Stimulated activated CD8-positive, alpha-beta memory T cell treated with anti-CD3 and anti-CD28 coated beads, Interleukin-4, amount 100 ng/mL, for 4 hours (primary cell): ENCODE results near the gene UROS.

Experiments used
- DNase-seq, 2 donors: peaks; one replicate each; pipeline ENCODE4 v3.0.0-alpha.2; 2020; ENCODE audit warnings: low read depth in 2 of 2, low spot score in 1 of 2

The UROS gene

DNA sequence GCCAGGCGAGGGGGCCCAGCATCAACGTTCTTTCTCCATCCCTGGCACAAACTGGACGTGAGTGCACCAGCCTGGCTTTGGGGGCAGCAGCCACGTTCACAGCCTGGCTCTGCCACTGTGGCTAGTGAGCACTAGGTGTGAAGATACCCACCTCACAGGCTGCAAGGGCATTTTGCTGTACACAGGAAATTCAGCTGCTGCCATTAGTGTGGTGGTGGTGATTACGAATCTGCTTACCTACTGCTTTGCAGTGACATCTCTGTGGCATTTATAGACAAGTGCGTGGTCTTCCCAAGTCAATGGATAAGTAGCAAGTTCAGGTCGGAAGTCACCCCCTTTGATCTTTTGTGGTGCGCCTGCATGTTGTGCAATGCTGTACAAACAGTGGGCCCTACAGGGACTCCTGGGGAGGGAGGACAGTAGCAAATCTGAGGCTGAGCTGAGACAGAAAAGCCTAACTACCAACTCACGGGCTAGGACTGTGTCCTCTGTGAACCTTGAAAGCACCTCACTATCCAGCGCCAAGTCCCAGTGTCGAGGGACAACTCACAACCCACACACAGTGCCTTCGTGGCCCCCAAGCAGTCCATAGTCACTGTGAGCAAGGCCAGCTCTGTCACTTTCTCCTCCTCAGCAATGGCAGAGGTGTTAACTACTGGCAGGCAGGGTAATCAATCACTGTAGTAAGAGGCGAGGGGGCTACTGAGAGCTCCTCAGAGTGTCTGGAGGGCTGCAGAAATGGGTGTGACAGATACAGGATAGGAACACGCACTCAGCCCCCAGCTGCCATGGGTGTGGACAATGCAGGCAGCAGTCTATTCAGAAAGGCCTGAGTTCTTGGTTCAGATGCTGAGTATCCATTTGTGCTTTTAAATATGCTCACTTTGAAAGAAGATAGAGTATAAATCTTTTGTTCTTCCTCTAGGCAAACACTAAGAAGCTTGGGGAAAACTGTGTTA is 30.4 kb downstream of the UROS start:
- no peak for DNase-seq

DNA sequence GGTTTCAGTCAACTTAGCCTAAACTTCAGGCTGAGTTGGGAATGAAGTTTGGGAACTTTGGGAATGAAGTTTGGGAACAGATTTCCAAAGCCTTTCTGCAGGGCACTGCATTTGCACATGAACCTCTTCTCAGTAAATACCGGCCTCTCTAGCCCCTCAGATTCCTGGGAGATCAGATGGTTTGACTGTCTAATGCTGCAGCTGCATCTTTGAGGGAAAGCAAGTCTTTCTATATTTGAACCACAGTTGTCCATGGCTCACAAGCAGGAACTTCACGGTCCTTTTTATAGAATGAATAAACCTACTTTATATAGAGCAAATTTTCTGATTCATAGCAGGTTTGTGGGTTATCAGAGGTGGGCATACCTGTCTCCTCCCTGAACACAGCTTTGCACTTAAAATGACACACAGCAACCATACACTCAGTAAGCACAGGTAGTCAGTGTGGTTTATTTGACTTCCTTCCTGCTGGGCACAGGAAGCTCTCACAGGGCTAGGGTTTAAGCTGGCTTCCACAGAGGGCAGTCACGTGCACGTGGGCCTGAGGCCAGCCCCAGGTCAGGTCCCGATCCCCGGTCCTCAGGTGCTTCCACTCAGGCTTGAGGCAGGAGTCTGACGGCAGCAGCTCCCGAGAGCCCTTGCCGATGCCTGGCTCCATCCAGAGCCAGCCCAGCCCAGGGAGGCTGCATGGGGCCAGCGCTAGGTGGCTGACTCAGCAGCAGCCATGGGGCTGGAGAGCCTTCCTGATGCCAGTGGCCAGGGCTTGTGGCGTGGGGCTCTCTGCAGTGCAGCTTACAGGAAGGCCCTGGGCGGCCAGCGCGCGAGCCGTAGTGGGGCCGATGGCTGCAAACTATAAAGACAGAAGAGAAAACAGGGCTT is 34.7 kb downstream of the UROS start:
- DNase-seq, result no peak

DNA sequence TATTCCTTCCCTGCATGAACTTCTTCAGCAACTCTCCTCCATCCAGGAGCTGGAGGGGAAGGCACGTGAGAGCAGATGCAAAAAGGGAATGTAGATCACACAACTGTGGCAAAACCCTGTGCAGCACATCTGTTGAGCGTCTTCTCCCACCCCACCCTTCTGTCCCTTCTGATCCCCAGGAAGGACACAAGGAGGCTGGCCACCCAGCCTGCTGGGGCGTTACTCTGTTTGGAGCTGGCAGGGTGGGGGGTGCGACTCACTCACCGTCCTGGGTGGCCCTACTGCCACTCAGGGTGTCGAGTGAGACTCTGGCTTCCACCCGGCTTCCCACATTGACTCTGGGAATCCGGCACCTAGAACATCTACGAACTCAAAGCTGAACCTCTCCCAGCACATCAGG is 37.3 kb downstream of the UROS start:
- DNase-seq, result no peak

DNA sequence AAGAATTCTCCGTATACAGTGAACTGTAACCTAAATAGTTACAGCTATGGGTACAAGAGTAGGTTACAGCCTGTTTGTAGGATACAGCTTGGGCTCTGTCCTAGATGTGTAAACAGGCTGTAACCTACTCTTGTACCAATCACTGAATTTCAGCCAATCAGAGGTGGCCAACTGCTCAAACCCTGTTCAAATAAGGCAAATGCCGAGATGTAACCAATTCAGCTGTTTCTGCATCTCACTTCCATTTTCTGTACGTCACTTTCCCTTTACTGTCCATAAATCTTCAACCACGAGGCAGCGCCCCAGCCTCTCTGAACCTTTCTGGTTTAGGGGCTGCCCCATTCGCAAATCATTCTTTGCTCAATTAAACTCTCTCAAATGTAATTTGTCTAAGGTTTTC is 39.1 kb downstream of the UROS start:
- DNase-seq, result no peak

DNA sequence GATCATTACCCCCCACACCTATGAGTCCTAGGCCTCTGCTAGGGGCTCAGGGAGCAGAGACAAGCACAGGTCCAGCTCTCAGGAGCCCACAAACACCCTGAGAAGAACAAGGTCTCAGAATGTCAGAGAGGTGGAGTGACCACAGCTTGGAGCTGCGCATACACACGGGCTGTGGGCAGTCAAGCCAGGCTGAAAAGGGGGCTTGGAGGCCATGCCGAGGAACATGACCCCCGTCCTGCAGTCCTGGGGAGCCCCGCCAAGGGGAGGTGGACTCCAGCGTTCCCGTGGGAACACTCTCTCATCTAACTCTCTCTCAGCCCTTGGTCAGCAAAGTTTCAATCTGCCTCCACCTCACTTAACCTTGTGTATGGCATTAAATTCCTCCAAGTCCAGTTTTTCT is 39.6 kb downstream of the UROS start:
- no peak for DNase-seq

DNA sequence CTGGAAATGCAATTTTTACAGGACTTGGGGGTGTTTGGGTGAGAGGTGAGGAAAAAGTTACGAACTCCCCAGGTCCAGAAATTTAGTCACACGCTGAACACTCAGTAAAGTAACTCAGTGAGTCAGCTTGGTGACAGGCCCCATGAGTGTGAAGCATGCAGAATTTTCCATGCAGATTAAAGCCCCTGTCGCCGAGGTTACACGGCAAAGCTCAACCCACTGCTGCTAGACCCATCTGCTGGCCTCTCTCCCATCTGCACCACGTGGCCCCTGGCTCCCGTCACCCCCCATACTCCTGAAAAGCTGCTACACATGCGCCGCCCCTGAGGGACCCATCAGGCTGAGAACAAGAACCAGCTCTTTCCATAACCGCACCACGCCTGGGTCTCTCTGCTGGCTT is 40.4 kb downstream of the UROS start:
- DNase-seq, result no peak

DNA sequence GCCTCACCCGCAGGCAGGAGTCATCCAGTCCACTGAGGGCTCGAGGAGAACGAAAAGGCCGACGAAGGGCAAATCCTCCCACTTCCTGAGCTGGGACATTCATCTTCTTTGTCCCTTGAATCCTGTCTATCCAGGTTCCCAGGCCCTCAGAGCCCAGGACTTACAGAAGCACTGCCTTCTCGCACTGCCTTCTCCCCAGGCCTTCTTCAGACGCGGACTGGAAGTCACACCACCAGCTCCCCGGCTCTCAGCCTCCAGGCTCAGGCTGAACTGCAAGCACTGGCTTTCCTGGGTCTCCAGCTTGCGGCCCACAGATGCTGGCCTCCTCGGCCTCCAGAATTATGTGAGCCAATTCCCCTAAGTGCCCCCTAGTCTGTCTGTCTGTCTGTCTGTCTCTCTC is 41.0 kb downstream of the UROS start:
- DNase-seq, result no peak

DNA sequence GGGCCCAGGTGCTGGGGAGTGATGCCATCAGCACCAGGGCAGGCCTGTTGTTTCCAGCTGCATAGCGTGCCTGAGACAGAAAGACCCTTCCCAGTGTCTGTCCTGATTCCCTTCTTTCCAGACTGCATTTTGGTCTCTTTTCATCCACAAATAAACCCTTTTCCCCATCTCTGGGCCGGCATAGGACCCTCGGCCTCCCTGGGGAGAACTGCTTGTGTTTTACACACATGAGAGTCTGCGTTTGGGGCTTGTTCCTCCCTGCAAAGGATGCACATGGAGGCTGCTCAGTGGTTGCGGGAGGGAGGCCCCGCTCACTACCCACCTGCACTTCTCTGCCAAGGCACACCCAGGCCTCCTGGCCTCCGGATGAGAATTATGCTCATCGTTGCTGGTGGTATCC is 41.7 kb downstream of the UROS start:
- no peak for DNase-seq

DNA sequence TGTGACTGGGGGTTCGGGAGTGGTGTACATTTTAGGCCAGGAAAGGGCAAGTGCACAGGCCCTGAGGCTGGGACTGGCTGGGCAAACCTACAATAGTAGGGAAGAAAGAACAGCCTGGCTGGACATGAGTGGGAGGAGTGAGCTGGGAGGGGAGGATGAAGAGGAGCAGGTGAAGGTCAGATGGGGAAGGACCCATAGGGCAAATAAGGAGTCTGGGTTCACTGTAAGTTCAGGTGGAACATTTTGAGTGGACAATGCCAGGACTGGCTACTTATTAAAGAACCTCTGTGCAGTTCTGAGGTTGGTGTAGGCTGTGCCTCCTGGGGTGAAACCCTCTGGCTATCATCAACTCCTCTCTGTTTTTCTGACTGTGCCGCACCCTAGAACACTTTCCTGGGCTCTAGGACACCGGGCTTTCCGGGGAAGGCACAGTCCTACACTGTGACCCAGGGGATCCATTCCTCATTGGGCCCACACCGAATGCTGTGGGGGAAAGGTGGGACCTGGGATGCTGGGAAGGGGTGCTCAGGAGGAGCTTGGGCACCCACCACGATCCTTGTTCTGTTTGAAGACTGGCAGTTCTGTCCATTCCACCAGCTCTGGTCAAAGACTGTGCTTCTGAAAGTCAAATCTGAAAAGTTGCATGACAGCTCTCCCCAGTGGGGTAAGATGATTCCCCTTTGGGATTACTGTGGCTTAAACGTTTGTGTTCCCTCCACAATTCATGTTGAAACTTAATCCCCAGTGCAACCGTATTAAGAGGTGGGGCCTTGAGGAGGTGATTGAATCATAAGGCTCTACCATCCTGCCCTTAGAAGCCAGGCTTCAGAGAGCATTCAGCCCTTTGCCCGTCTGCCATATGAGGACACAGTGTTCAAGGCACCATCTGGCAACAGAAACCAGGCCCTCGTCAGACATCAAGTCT is 43.4 kb downstream of the UROS start:
- no peak for DNase-seq

DNA sequence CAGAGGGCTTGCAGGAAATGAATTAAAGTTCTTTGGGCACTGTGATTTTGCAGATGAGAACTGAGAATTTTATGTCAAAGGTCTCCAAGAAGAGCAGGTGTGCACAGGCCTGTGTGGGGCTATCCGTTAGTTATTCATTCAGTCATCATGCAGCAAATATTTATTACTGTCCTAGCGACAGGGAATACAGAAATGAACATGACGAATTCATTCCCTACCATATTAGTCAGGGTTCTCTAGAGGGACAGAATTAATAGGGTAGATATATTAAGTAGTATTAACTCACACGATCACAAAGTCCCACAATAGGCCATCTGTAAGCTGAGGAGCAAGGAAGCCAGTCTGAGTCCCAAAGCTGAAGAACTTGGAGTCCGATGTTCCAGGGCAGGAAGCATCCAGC is 44.5 kb downstream of the UROS start:
- DNase-seq, result no peak

DNA sequence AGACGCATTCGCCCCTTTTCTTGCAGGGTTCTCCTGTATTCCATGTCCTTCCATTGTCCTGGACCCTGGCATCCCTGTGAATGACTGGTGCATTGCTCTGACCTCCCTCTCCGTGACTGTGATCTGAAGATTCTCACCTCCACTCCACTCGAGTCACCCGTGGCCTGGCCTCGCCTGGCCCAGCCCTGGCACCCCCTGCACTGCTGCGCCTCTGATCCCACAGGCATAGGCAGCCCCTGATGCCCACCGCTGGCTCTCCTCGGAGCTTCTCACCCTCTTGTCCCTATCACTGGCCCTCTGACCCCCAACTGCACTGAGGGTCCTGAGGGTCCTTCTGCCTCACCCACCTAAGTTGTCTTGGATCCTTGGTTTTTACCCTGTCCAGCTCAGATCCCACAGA is 45.3 kb downstream of the UROS start:
- no peak for DNase-seq

DNA sequence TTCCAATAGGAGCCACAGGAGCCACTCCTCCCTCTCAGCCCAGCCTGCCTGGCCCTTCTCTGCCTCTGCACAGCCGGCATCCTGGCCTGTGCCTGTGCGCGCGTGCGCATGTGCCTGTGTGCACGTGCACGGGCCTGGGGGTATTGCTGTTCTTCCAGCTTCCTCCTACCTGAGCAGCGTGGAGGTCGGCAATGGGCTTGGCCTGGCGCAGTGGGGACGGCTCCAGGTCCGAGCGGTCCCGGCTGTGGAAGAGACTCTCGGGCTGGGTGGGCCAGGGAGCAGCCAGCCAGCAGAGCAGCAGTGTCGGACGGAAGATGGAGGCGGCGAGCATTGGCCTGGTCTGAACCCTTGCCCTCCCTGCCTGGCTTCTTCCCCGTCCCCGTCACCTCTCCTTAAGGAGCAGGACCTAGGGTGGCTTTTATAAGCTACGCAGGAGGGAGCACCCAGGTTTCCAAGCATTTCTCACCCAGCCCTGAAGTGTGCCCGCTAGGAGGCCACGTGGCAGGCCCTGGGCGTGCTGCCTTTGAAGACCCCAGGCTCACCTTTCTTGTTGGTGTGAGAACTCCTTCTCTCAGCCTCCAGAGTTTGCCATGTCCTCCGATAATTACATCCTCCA is 47.5 kb downstream of the UROS start, which contains the start of gene MMP21:
Gene MMP21 (minus strand): TSS at position 331 of the 616 bp plus-strand sequence. CDS start 0 bp downstream, at position 331.
- DNase-seq, result no peak

DNA sequence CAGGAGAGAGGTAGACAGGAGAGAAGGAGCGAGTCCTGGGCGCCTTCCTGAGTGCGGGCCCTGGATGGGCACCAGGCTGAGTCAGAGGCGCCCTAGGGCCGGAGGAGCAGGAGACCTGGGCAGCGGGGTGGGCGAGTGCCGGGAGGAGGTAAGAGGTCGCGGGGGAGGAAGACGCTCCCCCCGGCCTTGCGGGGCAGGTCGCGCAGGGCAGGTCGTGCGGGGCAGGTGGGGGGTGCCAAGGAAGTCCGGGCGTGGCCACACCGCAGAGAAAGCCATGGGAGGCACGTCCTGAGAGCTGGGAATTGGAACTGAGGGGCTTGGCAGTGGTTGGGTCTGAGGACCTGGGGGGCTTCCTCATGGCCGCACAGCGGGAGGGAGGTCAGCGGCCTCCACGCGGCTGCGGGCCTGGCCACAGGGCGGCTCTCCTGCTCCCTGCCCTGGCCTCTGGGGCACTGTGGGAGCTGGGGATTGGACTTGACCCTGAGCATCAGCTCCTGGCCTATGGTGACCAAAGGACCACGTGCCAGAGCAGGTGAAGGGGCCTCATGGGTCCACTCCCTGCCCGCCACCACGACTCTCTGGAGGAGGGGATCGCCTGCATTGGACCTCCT is 48.4 kb downstream of the UROS start:
- no peak for DNase-seq

DNA sequence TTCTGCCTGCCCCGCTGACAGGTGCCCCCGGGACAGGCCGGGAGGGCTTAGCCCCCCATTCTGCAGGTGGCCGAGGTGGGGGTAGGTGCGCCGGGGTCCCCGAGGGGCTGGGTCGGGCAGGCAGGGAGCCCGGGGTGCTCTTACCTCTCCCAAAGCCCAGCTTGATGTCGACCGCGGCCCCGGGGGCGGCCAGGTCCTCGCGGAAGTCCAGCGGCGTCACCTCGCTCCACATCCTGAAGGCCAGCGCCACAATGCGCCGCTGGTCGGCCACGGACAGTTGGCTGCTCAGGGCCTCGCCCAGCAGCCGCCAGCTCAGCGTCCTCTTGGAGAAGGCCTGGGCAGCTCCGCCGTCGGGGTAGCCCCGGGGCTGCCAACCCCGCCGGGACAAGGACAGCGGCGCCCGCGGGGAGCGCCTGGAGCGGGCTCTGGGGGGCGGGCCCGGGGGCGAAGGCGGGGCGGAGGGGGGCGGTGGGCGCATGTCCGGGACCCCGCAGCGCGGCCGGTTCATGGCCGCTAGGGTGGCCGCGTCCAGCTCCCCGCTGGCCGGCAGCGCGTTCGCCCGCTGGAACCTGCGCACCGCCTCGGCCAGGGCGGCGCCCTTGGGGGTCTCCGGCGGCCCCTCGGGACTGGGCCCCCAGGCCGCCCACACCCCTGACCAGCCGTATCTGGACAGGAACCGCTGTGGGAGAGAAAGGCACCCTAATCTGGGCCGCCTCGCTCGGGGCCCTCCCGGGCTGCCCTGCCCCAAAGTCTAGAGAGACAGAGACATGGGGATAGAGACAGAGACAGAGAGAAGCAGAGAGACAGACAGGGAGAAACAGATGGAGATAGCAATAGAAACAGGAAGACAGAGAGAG is 49.1 kb downstream of the UROS start:
- no peak for DNase-seq

DNA sequence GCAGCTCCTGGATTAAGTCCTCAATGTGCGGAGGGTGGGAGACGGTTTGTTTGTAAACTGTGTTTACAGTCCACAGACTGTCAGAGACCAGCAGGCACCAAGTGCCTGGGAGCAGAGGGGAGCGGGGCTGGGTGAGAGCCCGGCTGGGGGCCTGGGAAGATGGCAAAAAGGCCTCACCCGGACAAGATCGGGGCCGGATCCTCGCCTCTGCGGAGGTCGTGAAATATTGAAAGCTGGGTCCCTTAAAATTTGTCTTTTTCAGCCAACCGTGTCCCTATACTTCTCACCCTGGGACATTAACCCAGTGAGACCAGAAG is 50.2 kb downstream of the UROS start:
- DNase-seq, result no peak

DNA sequence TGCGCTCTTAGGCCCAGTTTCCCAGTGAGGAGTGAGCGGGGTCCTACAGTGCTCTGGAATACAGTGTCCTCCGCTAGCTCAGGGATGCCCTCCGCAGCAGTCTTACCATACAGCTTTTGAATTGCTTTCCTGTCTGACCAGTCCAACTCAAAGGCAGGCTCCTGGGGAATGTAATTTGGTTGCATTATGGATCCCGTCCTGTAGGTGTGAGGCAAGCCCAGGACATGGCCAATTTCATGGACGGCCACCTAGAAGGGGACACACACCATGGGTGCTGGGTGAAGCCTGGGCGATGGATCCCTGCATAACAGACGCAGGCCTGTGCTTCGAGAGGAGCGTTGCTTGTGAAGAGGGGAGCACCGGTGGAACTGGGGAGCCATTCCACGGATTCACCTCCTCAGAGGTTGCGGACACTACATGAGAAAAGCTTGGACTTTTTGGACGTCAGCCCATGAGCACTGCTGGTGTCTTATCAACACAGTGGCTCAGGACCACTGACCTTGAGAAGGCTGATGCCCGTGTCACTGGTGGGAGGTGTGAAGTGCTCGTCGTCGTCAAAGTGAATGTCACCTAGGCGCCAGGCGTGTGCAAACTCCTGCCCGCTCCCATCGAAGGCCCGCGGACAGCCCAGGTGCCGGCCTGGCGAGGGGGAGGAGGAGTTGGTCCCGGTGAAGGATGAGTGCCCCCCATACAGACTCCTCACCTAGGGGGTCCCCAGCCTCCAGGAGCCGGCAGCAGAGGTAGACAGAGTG is 50.8 kb downstream of the UROS start:
- DNase-seq, result no peak

DNA sequence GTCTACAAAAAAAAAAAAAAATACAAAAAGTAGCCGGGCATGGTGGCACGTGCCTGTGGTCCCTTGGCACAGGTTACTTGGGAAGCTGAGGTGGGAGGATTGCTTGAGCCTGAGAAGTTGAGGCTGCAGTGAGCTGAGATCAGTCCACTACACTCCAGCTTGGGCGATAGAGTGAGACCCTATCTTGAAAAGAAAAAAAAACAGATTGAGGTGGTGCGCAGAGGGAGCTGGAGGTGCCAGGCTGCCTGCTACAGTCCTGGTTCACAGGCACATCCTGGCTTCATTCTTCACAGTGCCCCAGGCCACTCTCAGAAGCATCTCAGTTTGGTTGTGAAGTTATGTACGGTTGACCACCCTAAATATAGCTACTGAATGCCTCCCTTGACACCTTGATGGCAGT is 52.2 kb downstream of the UROS start:
- DNase-seq, result no peak

DNA sequence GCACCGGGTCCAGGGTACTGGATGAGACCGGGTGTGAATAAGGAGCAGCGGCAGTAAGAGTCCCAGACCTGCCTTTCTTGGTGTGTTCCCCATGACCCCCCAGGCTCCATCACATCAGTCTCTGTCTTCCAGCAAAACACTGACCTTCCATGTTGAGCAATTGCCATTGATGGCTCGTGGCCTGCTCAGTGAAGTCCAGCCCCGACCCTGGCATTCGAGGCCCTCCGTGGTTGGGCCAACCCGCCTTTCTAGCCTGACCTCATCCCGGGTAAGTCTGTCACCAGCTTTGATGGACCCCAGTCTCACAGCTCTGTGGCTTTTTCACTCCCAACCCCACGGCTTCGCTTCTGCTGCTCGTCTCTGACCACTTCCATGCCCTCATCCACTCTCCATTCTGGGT is 53.9 kb downstream of the UROS start:
- no peak for DNase-seq
